Dermis microvascular lymphatic vessel endothelial cell (primary cell): Measurements from ENCODE around the gene CRIP2. TPM values are rescaled to one million over a fixed set of nuclear protein-coding genes. Genes with fewer than 3 reads are reported as not detected.

Source experiments
- DNase-seq, 2 donors: peaks; one replicate each; pipeline versions ENCODE4 v3.0.0 to v3.0.0-alpha.2; 2010; ENCODE audit warnings: low read depth in 2 of 2
- total RNA-seq: library from RNA; depleted of rRNA; stranded (reverse); fragments of >200 nt; gene quantifications from 2 replicates; pipeline ENCODE4 v1.2.1, GENCODE V29; 2014

Gene CRIP2
- total RNA-seq, 1 donor from 2014 or later: 137 TPM

GRCh38 chr14:105444859-105445258, 29.8 kb upstream of the CRIP2 start:
- DNase-seq: no peak

DNA sequence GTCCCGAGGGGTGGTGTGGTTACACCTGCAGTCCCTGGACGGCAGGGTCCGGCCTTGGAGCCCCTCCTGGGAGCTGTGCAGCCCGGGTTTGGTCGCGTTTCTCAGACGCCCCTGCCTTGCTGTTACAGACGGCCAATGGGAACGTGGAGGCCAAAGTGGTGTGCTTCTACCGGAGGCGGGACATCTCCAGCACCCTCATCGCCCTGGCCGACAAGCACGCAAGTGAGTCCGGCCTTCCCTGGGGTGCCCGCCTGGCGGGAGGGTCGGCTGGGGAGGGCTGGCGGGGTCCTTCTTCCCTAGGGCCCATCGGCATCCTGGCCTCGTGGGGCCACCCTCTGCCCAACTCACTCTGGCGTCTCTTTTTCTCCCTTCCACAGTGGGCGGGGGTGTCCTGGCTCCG, 29.3 kb upstream of the CRIP2 start:
- DNase-seq: no peak

DNA sequence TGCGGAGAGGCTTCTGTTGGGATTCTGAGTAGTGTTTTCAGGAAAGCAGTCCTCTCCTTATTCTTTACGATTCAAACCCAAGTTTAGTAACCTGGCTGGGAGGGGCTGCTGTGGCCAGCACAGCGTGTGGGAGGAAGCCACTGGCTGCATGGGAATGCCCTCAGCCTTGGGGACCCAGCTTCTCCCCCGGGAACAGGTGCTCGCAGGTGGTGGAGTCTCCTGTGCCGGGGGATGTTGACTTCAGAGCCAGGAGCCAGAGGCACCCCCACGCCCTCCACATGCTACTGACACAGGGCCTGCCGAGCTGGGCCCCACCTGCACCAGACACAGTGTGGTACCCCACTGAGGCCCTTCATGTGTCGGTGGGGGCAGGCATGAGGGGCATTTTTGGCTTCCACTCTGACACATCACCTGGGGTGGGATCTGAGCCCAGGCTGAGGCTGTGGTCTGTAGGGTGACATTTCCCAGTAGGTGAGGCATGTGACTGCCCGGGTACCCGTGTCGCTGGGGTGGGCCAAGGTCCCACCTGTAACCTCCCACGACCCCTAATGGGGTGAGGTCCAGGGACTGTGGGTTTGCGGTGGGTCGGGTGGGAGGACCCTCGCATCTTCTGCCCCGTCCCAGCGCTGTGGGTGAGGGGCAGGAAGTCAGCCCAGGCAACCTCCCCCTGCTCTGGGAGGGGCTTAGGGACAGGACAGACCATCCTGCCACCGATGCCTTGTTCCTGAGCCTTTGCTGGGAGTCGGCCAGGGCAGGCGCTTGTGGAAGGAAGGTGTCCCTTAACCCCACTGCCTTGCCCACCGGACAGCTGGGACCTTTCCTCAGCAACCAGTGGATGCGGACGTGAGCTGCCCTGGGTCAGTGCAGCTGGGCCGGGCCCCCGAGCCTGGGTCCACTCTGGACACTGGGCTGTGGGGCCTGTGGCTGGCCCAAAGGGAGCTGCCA, 28.4 kb upstream of the CRIP2 start:
- no peak for DNase-seq

GRCh38 chr14:105446971-105447370, 27.6 kb upstream of the CRIP2 start:
- no peak for DNase-seq

- no peak for DNase-seq
Measured at GRCh38 chr14:105447651-105448640, 26.7 kb upstream of the CRIP2 start.

GRCh38 chr14:105448706-105449111, 25.9 kb upstream of the CRIP2 start:
- DNase-seq: peak in 1 of 2 donors; percentile 71

DNA sequence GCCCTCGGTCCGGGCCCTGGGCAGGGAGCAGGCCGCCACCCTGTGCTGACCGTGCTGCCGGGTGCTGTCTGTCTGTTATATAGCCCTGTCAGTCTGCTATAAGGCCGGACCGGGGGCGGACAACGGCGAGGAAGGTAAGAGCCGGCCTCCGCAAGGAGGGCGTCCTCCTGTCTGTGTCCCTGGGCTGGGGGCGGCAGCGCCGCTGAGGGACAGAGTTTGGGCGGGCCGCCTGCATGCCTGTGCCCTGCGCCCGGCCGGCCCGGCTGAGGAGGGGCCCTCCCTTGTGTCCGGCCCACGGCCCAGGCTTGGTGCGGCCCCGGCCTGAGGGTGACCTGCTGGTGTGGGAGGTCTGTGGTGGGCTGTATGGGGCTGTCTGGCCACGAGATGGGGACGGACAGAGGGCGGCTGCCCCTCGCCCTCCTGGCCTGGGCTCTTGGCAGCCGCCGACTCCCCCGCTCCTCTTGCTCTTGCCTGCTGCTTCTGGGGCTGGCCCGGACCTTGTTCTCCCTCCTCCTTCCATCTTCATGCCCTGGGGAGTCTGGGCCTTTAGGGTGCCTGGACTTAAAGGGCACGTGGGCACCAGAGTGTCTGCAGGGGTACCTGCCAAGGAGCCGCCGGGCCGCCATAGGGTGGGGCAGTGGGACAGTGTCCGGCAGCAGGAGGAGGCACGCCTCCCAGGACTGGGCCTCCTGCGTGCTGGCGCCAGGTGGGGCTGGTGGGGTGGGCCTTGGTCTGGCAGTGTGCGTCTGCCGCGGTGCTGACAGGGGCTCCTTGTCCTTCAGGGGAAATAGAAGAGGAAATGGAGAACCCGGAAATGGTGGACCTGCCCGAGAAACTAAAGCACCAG, 25.1 kb upstream of the CRIP2 start:
- DNase-seq: no peak

DNA sequence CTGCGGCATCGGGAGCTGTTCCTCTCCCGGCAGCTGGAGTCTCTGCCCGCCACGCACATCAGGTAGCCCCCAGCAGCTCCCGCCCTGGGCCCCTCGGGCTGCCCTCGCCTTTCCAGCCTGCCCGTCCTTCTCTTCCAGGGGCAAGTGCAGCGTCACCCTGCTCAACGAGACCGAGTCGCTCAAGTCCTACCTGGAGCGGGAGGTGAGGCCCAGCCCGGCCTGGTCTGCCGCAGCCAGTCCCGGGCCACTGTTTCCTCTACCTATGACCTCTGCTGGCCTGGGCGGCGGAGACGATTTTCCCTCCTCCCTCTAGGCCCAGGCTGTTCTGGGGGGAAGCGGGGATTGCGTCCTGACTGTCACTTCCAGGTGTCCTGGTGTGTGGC, 24.5 kb upstream of the CRIP2 start:
- DNase-seq: no peak

DNA sequence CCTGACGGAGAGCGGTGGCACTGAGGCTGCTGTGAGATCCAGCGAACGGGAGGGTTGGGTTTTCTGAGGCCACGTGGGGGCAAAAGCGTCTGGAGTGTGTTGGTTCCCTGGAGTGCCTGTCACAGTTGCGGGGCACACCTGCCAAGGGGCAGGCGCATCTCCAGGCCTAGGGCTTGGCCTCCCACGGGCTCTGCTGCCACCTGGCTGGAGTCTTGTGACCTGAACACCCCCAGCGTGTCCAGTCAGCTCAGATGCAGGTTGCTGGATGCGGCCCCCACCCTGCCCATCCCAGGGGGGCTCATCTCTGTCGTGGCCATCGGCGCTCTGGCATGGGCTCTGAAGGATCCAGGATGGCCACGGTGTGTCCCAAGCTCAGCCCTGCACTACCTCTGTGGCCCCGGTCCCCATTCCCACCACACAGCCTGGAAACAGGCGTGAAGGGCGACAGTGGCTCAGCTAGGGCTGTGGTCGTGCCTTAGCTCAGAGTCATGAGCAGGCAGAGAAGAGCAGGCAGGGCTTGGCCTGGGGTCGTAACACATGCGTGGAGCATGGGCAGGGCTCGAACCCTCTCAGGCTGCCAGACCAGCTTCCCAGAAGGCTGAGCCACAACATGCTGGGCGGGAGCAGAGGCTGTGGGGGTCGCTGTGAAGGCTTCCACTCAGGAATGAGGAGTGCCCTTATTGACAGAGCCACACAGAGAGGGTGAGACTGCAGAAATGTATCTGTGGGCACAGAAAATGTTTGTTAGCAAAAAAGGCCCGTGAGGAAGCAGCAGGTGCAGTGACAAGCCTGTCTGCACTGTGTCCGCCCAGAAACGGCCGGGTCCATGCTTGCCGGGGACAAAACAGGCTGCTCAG, 23.5 kb upstream of the CRIP2 start:
- no peak for DNase-seq

GRCh38 chr14:105452963-105453362, 21.7 kb upstream of the CRIP2 start:
- no peak for DNase-seq

- DNase-seq: no peak
Measured at GRCh38 chr14:105453847-105454246, 20.8 kb upstream of the CRIP2 start.

DNA sequence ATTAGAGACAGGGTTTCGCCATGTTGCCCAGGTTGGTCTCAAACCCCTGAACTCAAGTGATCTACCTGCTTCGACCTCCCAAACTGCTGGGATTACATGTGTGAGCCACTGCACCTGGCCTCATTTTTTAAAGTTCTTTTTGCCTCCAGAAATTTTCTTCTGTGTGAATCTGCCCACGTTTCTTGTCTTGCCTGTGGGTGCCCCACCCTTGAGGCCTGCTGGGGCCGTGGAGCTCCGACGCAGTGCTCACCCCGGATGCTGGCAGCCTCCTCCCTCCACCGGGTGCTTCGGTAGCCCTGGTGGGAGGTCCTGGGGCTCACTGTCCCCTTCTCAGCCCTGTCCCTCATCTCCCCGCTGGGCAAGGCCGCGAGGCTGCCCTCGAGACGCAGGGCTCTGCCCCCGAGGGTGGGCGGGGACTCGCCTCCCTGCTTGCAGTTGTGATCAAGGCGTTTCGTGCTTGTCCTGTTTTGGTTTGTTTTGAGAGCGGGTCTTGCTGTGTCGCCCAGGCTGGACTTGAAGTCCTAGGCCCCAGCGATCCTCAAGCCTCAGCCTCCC, 19.5 kb upstream of the CRIP2 start:
- DNase-seq: no peak

DNA sequence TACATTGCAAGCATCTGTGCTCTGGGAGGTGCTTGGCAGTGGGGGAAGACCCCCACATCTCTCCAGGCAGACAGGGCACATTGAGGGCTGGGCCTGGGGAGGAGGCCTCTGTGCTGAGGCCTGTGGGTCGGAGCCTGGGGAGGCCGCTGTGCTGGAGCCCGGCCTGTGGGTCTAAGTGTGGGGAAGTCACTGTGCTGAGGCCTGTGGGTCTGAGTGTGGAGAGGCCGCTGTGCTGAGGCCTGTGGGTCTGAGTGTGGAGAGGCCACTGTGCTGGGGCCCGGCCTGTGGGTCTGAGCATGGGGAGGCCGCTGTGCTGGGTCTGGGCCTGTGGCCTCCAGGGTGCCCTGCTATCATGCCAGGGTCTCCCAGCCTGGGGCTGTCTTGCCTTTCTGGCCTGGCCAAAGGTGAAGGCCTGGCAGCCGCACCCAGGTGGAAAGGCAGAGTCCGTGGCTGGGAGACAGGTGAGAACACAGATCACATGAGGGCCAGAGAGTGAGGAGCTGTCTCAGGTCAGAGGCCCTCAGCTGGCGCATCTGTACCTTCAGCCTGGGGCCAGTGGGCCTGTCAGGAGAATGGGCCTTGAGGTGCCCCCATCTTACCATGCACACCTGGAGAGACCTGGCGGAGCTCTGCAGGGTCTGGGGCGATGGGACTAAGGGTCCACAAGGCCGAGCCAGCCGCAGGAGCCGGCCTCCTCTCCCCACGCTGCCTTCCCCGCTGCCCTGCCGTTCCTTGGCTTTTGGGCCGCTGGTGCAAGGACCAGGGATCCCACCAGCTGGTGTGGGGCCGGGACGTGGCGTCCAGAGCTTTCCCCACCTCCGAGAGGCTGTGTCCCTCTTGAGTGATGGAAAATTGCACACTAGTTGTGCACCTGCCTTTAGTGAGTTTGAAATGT, 18.6 kb upstream of the CRIP2 start:
- DNase-seq: no peak

- DNase-seq: no peak
Measured at GRCh38 chr14:105456736-105457617, 17.6 kb upstream of the CRIP2 start.

DNA sequence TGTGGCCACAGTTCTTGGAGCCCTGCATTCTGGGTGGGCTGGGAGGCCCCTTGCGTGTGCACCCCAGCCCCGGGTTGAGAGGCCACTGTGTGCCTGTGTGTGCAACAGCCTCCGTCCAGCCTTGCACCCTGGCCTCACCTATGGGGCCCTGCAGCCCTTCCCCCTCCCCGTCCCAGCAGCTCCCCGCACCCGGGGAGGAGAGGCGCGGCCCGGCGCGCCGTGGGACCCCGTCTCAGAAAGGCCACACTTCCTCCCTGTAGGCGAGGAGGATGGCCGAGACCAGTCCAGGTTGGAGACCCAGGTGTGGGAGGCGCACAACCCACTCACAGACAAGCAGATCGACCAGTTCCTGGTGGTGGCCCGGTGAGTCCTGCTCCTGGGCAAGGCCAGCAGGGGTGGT, 16.6 kb upstream of the CRIP2 start:
- no peak for DNase-seq

- DNase-seq: no peak
Measured at GRCh38 chr14:105458571-105458970, 16.1 kb upstream of the CRIP2 start.

GRCh38 chr14:105460116-105460515, 14.5 kb upstream of the CRIP2 start:
- DNase-seq: no peak

- DNase-seq: no peak
Measured at GRCh38 chr14:105460616-105461015, 14.0 kb upstream of the CRIP2 start.
